ENCODE results near the gene SLC9A3.
"Not testable (repeated sequence)": the region's sequence is repeated elsewhere in the genome, so short reads cannot be mapped to it uniquely, and the experiment has no call there.

Gene SLC9A3

DNA sequence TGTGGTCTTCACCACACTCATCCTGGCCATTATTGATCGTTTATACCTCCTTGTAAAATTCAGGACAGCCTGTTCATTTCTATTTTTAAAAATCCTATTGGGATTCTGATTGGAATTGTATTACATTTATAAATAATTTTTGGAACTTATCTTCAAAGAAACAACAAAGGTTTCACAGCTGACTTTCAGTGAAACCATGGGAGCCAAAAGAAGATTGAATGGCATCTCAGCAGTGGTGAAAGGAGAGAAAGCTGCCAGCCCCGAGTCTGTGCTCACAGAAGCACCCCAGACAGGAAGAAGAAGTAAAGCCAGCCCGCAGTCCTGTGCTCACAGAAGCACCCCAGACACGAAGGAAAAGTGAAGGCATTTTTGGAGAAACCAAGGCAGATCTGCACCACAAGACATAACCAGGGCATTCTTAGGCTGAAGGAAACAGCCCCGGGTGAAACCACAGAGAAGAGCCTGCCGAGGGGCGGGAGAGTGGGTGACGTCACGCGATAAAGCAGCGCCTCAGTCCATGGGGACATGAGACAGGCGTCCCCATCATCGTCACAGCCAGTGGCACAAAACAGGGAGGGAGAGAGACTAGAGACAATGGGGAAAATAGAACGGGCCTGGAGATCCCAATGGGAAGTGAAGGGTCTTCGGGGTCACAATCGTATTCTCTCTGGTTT, 42.5 kb upstream of the SLC9A3 start:
- TF ChIP-seq, protein P1, sequence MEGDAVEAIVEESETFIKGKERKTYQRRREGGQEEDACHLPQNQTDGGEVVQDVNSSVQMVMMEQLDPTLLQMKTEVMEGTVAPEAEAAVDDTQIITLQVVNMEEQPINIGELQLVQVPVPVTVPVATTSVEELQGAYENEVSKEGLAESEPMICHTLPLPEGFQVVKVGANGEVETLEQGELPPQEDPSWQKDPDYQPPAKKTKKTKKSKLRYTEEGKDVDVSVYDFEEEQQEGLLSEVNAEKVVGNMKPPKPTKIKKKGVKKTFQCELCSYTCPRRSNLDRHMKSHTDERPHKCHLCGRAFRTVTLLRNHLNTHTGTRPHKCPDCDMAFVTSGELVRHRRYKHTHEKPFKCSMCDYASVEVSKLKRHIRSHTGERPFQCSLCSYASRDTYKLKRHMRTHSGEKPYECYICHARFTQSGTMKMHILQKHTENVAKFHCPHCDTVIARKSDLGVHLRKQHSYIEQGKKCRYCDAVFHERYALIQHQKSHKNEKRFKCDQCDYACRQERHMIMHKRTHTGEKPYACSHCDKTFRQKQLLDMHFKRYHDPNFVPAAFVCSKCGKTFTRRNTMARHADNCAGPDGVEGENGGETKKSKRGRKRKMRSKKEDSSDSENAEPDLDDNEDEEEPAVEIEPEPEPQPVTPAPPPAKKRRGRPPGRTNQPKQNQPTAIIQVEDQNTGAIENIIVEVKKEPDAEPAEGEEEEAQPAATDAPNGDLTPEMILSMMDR (IDR thresholded peaks at IDR 0.05; ENCODE audit: low read depth, low read length, missing control alignments) = no peak
- no peak overlapping the region for H3K4me3 ChIP-seq (replicated peaks; ENCODE audit: low read depth, low read length)
- no peak for DNase-seq (ENCODE audit: extremely low read depth, low read depth)

DNA sequence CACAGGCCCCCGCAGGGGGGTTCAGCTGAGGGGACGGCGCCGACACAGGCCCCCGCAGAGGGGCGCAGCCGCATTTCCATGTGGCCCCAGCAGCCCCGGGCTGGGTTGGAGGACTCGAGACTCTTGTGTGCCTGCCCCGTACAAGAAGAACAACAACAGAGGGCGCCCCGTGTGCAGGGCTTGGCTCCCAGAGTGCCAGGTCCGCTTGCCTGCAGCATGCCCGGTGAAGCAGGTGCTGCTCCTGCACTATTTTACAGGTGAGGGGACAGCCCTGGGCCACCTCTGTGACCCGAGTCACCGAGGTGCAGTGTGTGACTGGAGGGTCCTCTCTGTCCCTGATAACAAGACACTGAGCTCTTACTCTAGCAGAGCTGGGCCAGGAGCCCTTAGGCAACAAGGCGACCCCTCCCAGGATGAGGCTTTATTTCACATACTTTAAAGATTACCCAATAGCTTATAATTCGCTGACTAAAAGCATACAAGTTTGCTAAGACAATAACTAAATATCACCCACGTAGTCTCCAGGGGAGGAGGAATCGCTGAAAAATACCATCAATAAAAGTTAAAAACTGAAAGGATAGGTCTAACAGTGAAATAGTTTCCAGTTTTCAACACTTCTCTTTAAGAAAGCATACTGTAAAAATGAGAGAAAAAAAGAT, 41.7 kb upstream of the SLC9A3 start:
- H3K4me3 ChIP-seq (replicated peaks; ENCODE audit: low read depth, low read length) = no peak overlapping the region
- no peak for DNase-seq (ENCODE audit: extremely low read depth, low read depth)

DNA sequence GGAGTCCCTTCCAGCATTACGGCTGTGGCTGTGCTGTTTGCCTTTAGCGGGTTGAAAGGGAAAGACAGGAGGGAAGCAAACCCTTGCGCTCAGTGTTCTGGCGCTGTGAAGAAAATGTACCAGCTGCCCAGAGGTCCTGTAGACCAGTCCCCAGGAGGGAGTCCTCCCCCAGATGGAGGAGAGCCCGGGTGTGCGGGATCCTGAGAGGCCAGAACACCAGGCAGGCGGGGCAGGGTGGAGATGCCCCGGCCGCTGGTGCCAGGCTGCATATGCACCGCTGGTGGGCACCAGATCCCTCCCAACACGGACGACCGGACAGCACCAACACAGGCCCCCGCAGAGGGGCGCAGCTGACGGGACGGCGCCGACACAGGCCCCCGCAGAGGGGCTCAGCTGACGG, 37.2 kb upstream of the SLC9A3 start:
- TF ChIP-seq, protein P1 (IDR thresholded peaks at IDR 0.05; ENCODE audit: low read depth, low read length, missing control alignments) = no peak
- DNase-seq (ENCODE audit: extremely low read depth, low read depth) = no peak
- no peak overlapping the region for H3K4me3 ChIP-seq (replicated peaks; ENCODE audit: low read depth, low read length)

More for the DNA sequence above, 41.7 kb upstream of the SLC9A3 start:
- TF ChIP-seq, protein P1 (IDR thresholded peaks at IDR 0.05; ENCODE audit: low read depth, low read length, missing control alignments) = no peak

DNA sequence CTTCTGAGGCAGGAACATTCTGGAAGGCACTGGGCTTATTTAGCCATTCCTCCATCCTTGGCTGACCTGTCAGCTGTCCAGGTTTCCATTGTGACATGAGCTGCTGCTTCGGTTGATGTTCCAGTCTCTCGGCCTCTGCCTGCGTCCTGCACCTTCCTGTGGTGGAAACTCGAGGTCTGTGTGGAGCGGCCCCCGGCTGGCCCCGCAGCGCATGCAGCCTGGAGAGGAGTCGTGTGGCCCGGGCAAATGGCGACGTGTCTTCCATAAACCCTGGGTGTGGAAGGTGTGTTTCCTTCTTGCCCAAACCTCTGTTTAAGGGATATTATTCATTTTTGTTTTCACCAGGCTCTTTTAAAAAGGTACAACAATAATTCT, 36.5 kb upstream of the SLC9A3 start:
- no peak for DNase-seq (ENCODE audit: extremely low read depth, low read depth)
- TF ChIP-seq, protein P1 (IDR thresholded peaks at IDR 0.05; ENCODE audit: low read depth, low read length, missing control alignments) = no peak
- no peak overlapping the region for H3K4me3 ChIP-seq (replicated peaks; ENCODE audit: low read depth, low read length)

DNA sequence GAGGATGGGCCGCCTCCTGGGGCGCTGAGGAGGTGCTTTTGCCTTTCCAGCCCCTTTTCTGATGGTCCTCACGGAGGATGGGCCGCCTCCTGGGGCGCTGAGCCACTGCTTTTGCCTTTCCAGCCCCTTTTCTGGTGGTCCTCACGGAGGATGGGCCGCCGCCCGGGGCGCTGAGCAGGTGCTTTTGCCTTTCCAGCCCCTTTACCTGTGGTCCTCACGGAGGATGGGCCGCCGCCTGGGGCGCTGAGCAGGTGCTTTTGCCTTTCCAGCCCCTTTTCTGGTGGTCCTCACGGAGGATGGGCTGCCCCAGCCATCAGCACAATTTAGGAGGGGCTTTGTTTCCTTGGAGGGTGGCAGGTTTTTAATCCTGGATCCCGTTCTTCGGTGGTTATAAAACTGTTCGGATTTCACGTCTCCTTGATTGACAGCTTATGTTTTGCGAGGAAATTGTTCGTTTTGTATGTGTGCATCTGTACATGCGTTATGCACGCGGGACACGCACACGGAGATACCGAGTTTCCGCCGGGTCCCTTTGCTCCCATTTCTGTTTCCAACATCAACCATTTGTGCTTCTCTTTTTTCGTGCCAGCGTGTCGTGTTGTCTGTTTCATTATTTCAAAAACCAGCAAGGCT, 34.7 kb upstream of the SLC9A3 start:
- no peak for DNase-seq (ENCODE audit: extremely low read depth, low read depth)
- TF ChIP-seq, protein P1 (IDR thresholded peaks at IDR 0.05; ENCODE audit: low read depth, low read length, missing control alignments) = no peak
- no peak overlapping the region for H3K4me3 ChIP-seq (replicated peaks; ENCODE audit: low read depth, low read length)

DNA sequence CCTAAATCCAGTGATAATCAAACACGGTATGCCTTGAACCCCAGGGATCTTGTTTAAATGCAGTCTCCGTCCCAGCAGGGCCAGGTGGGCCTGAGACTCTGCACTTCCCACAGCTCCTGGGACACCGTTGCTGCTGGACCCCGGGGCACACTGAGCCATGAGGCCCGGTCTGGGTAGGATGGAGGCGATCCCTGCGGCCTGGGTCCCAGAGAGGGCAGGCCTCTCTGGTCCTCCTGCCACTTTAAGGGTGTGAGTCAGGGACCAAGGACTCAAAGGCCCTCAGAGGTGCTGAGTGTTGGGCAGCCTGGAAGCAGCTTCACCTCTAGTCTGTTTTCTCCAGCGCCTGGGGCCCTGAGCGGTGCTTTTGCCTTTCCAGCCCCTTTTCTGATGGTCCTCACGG, 34.1 kb upstream of the SLC9A3 start:
- TF ChIP-seq, protein P1 (IDR thresholded peaks at IDR 0.05; ENCODE audit: low read depth, low read length, missing control alignments) = no peak
- H3K4me3 ChIP-seq (replicated peaks; ENCODE audit: low read depth, low read length) = no peak overlapping the region
- DNase-seq (ENCODE audit: extremely low read depth, low read depth) = no peak

DNA sequence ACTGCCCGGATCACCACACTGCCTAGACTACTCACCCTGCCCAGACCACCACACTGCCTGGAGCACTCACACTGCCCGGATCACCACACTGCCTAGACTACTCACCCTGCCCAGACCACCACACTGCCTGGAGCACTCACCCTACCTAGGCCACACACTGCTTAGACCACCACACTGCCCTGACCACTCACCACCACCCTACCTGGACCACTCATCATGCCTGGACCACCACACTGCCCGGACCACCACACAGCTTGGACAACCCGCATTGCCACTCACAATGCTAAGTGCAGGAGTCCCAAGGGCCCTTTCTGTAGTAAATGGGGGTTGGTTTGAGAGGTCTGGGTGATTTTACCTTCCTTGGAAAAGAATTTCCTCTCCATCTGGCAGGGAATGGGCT, 33.7 kb upstream of the SLC9A3 start:
- DNase-seq (ENCODE audit: extremely low read depth, low read depth); H3K4me3 ChIP-seq (replicated peaks; ENCODE audit: low read depth, low read length): not testable (repeated sequence)

Measured in HFF-Myc (cell line).